SU-DHL-6 (cell line): Measurements from ENCODE around the gene KPNA1.

ENCODE experiments used
- EZH2phosphoT487 ChIP-seq: fragments of 200-600 bp; sonication (generic), shearing (Covaris generic); conservative IDR thresholded peaks from 2 replicates; pipeline ENCODE4 v1.6.1; 2018; ENCODE audit warnings: mild to moderate bottlenecking, antibody characterized with exemption, low read length, moderate library complexity, mixed read lengths
- TF ChIP-seq, protein P1 (sequence below): fragments of 200-600 bp; sonication (generic); IDR thresholded peaks from one replicate; pipeline ENCODE4 v1.5.1; 2017; ENCODE audit warnings: antibody characterized with exemption, mild to moderate bottlenecking, low read length, moderate library complexity; ENCODE audit not compliant: insufficient read depth, poor library complexity, severe bottlenecking

DNA sequence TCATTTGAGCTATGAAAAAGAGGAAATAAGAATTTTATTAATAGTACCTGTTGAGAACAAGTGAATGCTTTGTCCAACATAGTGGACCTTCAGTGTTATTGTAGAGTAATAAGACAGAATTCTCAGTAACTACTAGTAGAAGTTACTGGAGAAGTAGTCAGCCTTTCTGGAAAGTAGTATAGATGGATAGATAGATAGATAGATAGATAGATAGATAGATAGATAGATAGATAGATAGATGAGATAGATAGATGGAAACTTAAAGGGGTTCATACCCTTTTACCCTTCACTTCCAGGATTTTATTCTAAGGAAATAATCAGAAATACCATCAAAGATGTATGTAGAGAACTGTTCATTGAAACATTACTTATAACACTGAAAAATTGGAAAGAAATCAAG, 125.5 kb downstream of the KPNA1 start:
- TF ChIP-seq, protein P1, sequence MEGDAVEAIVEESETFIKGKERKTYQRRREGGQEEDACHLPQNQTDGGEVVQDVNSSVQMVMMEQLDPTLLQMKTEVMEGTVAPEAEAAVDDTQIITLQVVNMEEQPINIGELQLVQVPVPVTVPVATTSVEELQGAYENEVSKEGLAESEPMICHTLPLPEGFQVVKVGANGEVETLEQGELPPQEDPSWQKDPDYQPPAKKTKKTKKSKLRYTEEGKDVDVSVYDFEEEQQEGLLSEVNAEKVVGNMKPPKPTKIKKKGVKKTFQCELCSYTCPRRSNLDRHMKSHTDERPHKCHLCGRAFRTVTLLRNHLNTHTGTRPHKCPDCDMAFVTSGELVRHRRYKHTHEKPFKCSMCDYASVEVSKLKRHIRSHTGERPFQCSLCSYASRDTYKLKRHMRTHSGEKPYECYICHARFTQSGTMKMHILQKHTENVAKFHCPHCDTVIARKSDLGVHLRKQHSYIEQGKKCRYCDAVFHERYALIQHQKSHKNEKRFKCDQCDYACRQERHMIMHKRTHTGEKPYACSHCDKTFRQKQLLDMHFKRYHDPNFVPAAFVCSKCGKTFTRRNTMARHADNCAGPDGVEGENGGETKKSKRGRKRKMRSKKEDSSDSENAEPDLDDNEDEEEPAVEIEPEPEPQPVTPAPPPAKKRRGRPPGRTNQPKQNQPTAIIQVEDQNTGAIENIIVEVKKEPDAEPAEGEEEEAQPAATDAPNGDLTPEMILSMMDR, result no peak
- no peak for TF ChIP-seq EZH2phosphoT487
